A375 (cell line): Measurements from ENCODE around the gene KRTAP5-11. TPM values are rescaled to one million over a fixed set of nuclear protein-coding genes. Genes with fewer than 3 reads are reported as not detected.

ENCODE experiments used
- small RNA-seq: library from RNA; depleted of rRNA; stranded (forward); fragments of <200 nt; gene quantifications from one replicate; pipeline ENCODE3, GENCODE V24; 2014
- total RNA-seq: library from RNA; depleted of rRNA; stranded (reverse); fragments of >200 nt; shearing (Covaris generic); gene quantifications from 2 replicates; pipeline ENCODE4 v1.2.3, GENCODE V29; 2014; rRNA removed

The KRTAP5-11 gene, protein sequence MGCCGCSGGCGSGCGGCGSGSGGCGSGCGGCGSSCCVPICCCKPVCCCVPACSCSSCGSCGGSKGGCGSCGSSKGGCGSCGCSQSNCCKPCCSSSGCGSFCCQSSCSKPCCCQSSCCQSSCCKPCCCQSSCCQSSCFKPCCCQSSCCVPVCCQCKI
- not detected in 2 replicates for total RNA-seq

DNA sequence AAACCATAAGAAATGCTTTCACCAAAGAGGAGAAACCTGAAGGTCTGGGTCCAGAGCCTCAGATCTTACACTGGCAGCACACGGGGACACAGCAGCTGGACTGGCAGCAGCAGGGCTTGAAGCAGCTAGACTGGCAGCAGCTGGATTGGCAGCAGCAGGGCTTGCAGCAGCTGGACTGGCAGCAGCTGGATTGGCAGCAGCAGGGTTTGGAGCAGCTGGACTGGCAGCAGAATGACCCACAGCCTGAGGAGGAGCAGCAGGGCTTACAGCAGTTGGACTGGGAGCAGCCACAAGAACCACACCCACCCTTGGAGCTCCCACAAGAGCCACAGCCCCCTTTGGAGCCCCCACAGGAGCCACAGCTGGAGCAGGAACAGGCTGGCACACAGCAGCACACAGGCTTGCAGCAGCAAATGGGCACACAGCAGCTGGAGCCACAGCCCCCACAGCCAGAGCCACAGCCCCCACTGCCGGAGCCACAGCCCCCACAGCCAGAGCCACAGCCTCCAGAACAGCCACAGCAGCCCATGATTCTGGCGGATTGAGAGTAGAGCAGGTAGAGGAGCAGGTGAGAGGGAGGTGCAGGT, at the start of gene KRTAP5-11:
Gene KRTAP5-11 (minus strand): TSS at position 567 of the 587 bp plus-strand sequence. CDS start 38 bp downstream, at position 529.

DNA sequence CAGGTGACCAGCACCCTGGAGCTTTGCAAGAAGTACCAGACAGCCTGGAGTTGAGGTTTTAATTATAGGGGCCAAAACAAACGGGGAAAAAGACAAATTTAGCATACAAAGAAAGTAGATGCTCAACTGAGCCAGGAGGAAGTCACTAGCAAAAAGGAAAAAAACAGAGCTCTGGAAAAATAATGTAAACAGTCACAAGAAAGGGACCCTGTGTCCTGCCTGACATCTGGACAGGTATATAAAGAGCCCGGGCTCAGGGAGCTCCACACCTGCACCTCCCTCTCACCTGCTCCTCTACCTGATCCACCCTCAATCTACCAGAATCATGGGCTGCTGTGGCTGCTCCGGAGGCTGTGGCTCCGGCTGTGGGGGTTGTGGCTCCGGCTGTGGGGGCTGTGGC, 17.4 kb downstream of the KRTAP5-11 start, which contains the start of gene KRTAP5-10:
Gene KRTAP5-10 (plus strand): TSS at position 301 of the 400 bp plus-strand sequence. CDS start 25 bp downstream, at position 326.

DNA sequence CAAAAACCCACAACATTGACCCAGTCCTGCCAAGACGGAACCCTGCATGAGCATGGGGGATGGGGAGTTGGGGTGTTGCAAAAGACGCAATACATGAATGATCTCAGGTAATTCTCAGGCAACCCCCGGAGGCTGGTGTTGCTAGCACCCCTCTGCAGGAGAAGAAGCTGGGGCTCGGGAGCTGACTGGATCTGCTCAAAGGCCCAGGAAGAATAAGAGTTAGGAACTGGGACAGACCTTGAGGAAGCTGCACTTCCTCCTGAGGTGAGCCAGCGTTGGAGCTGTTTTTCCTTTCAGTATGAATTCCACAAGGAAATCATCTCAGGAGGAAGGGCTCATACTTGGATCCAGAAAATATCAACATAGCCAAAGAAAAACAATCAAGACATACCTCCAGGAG, 34.6 kb downstream of the KRTAP5-11 start, which contains the start of gene KRTAP5-9:
Gene KRTAP5-9 (plus strand): TSS at position 301 of the 400 bp plus-strand sequence. CDS start 238 bp downstream, outside the sequence.

DNA sequence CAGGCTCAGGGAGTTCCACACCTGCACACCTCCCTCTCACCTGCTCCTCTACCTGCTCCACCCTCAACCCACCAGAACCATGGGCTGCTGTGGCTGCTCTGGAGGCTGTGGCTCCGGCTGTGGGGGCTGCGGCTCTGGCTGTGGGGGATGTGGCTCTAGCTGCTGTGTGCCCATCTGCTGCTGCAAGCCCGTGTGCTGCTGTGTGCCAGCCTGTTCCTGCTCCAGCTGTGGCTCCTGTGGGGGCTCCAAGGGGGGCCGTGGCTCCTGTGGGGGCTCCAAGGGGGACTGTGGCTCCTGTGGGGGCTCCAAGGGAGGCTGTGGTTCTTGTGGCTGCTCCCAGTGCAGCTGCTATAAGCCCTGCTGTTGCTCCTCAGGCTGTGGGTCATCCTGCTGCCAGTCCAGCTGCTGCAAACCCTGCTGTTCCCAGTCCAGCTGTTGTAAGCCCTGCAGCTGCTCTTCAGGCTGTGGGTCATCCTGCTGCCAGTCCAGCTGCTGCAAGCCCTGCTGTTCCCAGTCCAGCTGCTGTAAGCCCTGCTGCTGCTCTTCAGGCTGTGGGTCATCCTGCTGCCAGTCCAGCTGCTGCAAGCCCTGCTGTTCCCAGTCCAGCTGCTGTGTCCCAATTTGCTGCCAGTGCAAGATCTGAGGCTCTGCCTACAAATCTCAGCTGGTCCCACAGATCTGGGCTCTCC, 44.6 kb downstream of the KRTAP5-11 start, which contains the start of gene KRTAP5-8:
Gene KRTAP5-8 (plus strand): TSS at position 49 of the 689 bp plus-strand sequence. CDS start 31 bp downstream, at position 80.

Small RNAs within 50 kb of the gene (small RNA-seq; reads per million reads assigned to genes)
- gene AP000867.1 (not detected), gene KRTAP5-14P (not detected)

Other genes with a start within 250 kb of the KRTAP5-11 start
- gene DHCR7, start 134.5 kb downstream of the KRTAP5-11 start, total RNA-seq: 32.2 and 39.5 TPM in 2 replicates
- 40.4 and 44.0 TPM in 2 replicates for gene NADSYN1, start 129.7 kb downstream of the KRTAP5-11 start, total RNA-seq
- gene KRTAP5-7, start 55.6 kb downstream of the KRTAP5-11 start, total RNA-seq: not detected in 2 replicates
- gene KRTAP5-8, start 44.9 kb downstream of the KRTAP5-11 start, total RNA-seq: not detected in 2 replicates
- not detected in 2 replicates for gene KRTAP5-9, start 34.5 kb downstream of the KRTAP5-11 start, total RNA-seq
- not detected in 2 replicates for gene KRTAP5-10, start 17.3 kb downstream of the KRTAP5-11 start, total RNA-seq